Mesothelial cell of epicardium (in vitro differentiated cells): ENCODE measurements around the gene UBTD1. TPM values are rescaled to one million over a fixed set of nuclear protein-coding genes. Genes with fewer than 3 reads are reported as not detected.

Experiments used
- DNase-seq, 2 experiments: peaks; one replicate each; pipeline ENCODE4 v3.0.0; 2021; ENCODE audit warnings: low spot score in 2 of 2; ENCODE audit not compliant: unreplicated experiment in 2 of 2
- H3K27ac Mint-ChIP-seq: 2 replicates; pipeline ENCODE4 v1.8.0; 2021; ENCODE audit warnings: mixed read lengths
- H3K27me3 Mint-ChIP-seq: 2 replicates; pipeline ENCODE4 v1.8.0; 2021; ENCODE audit warnings: low read depth, mixed read lengths
- H3K36me3 Mint-ChIP-seq: 2 replicates; pipeline ENCODE4 v1.8.0; 2021; ENCODE audit warnings: mixed read lengths
- H3K4me1 Mint-ChIP-seq: 2 replicates; pipeline ENCODE4 v1.8.0; 2021; ENCODE audit warnings: mixed read lengths
- H3K4me3 Mint-ChIP-seq: 2 replicates; pipeline ENCODE4 v1.8.0; 2021; ENCODE audit warnings: mild to moderate bottlenecking, moderate library complexity, mixed read lengths
- H3K9me3 Mint-ChIP-seq: 2 replicates; pipeline ENCODE4 v1.8.0; 2021; ENCODE audit warnings: mixed read lengths
- total RNA-seq: library from RNA; stranded (reverse); gene quantifications from 3 replicates; pipeline ENCODE4 v1.2.1, GENCODE V29; 2021
- TF ChIP-seq, protein P1 (sequence below): fragments of 200-600 bp; sonication (generic); IDR thresholded peaks from one replicate; pipeline ENCODE4 v1.5.0; 2021; ENCODE audit warnings: antibody characterized with exemption; ENCODE audit not compliant: unreplicated experiment

UBTD1 gene
- total RNA-seq, 1 donor from 2014 or later = 9.1 TPM

DNA sequence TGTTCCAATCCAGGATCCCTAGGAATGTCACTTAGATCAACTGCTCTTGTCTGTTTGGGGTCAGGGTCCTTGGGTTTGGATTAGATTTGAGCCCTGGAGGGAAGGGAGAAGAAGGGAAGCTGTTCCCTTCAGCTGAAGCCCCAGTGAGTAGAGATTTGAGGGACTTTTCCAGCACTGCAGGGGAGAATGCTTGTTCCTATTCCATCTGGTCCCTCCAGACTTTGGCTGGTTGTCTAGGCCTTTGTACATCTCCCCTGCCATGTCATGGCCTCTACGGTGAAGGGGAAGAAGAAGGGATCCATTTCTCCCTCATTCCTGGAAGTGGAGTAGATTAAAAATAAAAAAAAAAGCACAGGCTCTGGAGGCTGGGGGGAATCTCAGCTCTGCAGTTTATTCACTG, 101.9 kb downstream of the UBTD1 start:
- Mint-ChIP-seq H3K4me1 (no peaks in the 10 kb centered on the region), H3K9me3 (no peaks in the 10 kb centered on the region), H3K4me3 (no peak overlapping the region), H3K36me3 (no peaks in the 10 kb centered on the region), H3K27me3 (no peaks in the 10 kb centered on the region), H3K27ac (no peak overlapping the region)
- TF ChIP-seq, protein P1, sequence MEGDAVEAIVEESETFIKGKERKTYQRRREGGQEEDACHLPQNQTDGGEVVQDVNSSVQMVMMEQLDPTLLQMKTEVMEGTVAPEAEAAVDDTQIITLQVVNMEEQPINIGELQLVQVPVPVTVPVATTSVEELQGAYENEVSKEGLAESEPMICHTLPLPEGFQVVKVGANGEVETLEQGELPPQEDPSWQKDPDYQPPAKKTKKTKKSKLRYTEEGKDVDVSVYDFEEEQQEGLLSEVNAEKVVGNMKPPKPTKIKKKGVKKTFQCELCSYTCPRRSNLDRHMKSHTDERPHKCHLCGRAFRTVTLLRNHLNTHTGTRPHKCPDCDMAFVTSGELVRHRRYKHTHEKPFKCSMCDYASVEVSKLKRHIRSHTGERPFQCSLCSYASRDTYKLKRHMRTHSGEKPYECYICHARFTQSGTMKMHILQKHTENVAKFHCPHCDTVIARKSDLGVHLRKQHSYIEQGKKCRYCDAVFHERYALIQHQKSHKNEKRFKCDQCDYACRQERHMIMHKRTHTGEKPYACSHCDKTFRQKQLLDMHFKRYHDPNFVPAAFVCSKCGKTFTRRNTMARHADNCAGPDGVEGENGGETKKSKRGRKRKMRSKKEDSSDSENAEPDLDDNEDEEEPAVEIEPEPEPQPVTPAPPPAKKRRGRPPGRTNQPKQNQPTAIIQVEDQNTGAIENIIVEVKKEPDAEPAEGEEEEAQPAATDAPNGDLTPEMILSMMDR = no peak
- DNase-seq = no peak

DNA sequence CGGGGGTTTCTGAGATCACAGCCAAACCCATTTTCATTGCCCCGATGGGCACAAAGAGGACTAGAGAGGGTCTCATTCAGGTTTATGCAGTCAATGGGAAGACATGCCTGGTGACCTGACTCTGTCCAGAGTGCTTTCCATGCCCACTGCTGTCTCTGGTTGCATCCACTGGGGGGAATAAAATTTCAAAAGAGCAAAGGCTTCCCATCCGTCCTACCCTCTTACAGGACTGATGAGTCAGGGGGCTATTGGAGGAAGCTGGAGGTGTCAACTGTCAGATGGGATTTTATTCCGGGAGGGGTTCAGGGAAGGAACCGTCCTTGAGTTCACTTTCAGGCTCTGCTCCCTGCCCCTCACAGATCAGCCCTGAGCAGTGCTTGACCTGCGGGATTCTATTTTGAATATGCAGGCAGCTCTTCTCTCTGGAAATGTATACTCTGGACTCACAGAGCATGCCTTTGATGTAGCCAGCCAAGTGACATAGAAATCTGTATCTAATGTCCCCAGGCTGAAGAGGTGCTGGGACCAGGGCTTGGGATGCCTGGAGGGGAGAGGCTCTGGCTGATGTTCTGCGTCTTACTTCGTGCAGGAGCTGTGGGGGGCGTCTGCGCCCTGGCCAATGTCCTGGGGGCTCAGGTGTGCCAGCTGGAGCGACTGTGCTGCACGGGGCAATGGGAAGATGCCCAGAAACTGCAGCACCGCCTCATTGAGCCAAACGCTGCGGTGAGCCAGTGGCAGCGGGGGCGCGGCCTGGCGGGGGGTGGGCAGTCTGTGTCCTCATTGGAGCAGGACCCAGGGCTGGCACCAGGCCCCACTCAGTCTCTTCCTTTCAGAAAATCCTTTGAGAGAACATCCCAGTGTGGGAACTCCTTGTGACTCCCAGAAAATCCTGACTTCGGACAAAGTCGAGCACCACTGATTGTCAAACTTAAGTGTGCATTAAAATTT, 102.8 kb downstream of the UBTD1 start:
- H3K9me3 Mint-ChIP-seq = no peaks in the 10 kb centered on the region
- DNase-seq = no peak
- H3K36me3 Mint-ChIP-seq = no peaks in the 10 kb centered on the region
- no peaks in the 10 kb centered on the region for H3K27me3 Mint-ChIP-seq
- no peaks in the 10 kb centered on the region for H3K4me1 Mint-ChIP-seq
- TF ChIP-seq, protein P1 = no peak
- H3K27ac Mint-ChIP-seq = no peak overlapping the region
- H3K4me3 Mint-ChIP-seq = no peak overlapping the region

DNA sequence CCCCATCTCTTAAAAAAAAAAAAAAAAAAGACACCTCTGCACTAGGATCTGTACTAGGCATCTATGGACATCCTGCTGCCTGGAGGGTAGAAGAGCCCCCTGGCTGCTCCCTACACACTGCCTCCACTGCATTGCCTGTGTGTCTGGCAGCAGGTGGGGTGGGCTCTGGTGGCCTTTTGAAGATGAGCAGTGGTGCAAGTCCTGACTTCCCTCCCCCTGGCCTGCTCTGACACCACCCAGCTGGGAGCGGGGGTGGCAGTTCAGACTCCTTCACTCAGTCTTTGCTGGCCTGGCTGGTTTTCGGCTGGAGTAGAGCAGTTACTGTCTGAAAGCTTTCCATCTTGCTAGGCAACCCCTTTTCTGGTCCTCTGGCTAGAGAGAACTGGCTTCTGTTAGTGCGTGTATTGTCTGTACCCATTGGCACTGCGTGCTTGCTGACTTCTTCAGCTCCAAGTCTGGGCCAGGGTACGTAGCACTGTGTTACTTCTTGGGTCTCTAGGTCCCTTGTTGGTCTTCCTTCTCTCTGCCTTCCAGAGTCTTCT, 108.4 kb downstream of the UBTD1 start:
- TF ChIP-seq, protein P1 = no peak
- Mint-ChIP-seq H3K4me3 (no peak overlapping the region), H3K4me1 (no peaks in the 10 kb centered on the region), H3K9me3 (no peaks in the 10 kb centered on the region), H3K27me3 (no peaks in the 10 kb centered on the region), H3K27ac (no peak overlapping the region), H3K36me3 (no peaks in the 10 kb centered on the region)
- no peak for DNase-seq

DNA sequence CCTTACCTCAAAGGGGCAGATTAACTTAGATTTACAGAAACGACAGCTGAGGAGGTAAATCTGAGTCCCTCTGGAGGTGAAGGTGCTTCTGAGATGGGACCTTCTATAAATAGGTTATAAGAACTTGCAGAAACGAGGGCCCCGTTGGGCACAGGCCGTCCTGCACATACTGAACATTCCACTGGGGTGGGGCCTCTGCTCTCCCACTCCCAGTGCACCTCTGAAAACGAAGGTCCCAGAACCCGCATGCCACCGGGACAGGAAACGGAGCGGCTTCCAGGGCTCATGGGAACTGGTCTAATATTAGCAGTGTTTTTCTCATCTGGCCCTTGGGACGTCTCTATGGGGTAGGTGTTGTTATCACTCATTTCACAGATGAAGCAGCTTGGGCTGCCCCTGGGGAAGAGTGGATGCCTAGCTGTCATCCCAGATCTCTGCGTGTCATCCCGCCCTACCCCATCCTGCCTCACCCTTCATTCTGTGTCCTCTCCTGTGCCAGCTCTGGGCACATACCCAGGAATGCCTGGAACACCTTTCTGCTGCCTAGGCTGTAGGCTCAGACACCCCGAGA, 110.4 kb downstream of the UBTD1 start:
- no peaks in the 10 kb centered on the region for H3K4me1 Mint-ChIP-seq

DNA sequence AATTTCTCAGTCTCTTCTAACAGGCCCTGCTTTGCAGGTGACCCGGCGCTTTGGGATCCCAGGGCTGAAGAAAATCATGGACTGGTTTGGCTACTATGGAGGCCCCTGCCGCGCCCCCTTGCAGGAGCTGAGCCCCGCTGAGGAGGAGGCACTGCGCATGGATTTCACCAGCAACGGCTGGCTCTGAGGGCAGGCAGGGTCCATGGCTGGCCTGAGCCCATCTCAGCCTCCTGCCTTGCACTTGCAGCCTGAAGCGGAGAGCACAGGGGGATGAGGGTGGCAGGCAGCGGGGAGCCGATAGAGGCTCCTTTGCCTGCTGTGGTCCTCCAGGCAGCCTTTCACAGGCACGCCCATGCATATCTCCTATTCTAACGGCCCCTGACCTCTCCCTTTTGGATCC, 112.7 kb downstream of the UBTD1 start:
- TF ChIP-seq, protein P1 = no peak
- no peaks in the 10 kb centered on the region for H3K9me3 Mint-ChIP-seq
- DNase-seq = no peak
- no peaks in the 10 kb centered on the region for H3K4me1 Mint-ChIP-seq
- no peak overlapping the region for H3K27ac Mint-ChIP-seq
- H3K27me3 Mint-ChIP-seq = no peaks in the 10 kb centered on the region
- H3K36me3 Mint-ChIP-seq = peaks cover 4% of the 10 kb centered on the region
- no peak overlapping the region for H3K4me3 Mint-ChIP-seq

More for the DNA sequence above, 110.4 kb downstream of the UBTD1 start:
- Mint-ChIP-seq H3K9me3 (no peaks in the 10 kb centered on the region), H3K27me3 (no peaks in the 10 kb centered on the region), H3K36me3 (no peaks in the 10 kb centered on the region), H3K4me3 (no peak overlapping the region), H3K27ac (no peak overlapping the region)
- TF ChIP-seq, protein P1 = no peak
- no peak for DNase-seq
